Ishikawa (cell line): Measurements from ENCODE around the gene PARD6B.

Experiments used
- CEBPB ChIP-seq: IDR thresholded peaks from 2 replicates; pipeline ENCODE4 v1.6.1; 2012
- EGR1 ChIP-seq: IDR thresholded peaks from 2 replicates; pipeline ENCODE4 v1.6.1; 2012
- EP300 ChIP-seq: IDR thresholded peaks from 2 replicates; pipeline ENCODE4 v1.6.1; 2012; ENCODE audit warnings: borderline replicate concordance
- RAD21 ChIP-seq: IDR thresholded peaks from 2 replicates; pipeline ENCODE4 v1.6.1; 2012; ENCODE audit warnings: low read depth
- TAF1 ChIP-seq: IDR thresholded peaks from 2 replicates; pipeline ENCODE4 v1.6.1; 2012; ENCODE audit warnings: low read depth, mild to moderate bottlenecking
- TEAD4 ChIP-seq: IDR thresholded peaks from 2 replicates; pipeline ENCODE4 v1.6.1; 2012
- YY1 ChIP-seq: IDR thresholded peaks from 2 replicates; pipeline ENCODE4 v1.6.1; 2012; ENCODE audit warnings: low read depth
- TF ChIP-seq, protein P1 (sequence below): IDR thresholded peaks from 2 replicates; pipeline ENCODE4 v1.6.1; 2012; ENCODE audit warnings: low read depth, mild to moderate bottlenecking

DNA sequence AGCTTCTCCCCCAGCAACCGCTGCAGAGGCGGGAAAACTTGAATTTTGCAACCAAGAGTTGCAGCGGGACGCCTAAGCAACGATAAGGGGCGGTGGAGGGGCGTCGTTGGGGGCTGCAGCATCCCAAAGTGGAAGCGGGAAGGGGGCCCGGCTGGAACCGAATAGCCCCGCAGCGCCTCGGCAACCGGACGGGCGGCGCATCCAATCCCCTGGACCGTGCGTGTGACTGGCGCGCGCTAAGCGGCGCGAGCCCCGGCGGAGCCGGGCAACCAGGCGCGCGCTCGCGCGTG lies 670 bp upstream of the PARD6B start:
- TF ChIP-seq, protein P1, sequence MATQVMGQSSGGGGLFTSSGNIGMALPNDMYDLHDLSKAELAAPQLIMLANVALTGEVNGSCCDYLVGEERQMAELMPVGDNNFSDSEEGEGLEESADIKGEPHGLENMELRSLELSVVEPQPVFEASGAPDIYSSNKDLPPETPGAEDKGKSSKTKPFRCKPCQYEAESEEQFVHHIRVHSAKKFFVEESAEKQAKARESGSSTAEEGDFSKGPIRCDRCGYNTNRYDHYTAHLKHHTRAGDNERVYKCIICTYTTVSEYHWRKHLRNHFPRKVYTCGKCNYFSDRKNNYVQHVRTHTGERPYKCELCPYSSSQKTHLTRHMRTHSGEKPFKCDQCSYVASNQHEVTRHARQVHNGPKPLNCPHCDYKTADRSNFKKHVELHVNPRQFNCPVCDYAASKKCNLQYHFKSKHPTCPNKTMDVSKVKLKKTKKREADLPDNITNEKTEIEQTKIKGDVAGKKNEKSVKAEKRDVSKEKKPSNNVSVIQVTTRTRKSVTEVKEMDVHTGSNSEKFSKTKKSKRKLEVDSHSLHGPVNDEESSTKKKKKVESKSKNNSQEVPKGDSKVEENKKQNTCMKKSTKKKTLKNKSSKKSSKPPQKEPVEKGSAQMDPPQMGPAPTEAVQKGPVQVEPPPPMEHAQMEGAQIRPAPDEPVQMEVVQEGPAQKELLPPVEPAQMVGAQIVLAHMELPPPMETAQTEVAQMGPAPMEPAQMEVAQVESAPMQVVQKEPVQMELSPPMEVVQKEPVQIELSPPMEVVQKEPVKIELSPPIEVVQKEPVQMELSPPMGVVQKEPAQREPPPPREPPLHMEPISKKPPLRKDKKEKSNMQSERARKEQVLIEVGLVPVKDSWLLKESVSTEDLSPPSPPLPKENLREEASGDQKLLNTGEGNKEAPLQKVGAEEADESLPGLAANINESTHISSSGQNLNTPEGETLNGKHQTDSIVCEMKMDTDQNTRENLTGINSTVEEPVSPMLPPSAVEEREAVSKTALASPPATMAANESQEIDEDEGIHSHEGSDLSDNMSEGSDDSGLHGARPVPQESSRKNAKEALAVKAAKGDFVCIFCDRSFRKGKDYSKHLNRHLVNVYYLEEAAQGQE = no peak
- TF ChIP-seq EP300 = no peak
- TF ChIP-seq CEBPB = no peak
- no peak for TF ChIP-seq EGR1
- peak; percentile 72; the same call in 1 of the 2 replicates for TF ChIP-seq TAF1
- no peak for TF ChIP-seq YY1
- no peak for TF ChIP-seq RAD21
- no peak for TF ChIP-seq TEAD4
